OCI-LY3 (cell line): ENCODE measurements around the gene PRTFDC1.

Experiments used
- EZH2phosphoT487 ChIP-seq: fragments of 200-600 bp; shearing (Covaris generic); IDR thresholded peaks from 2 replicates; pipeline ENCODE4 v1.6.1; 2018; ENCODE audit warnings: antibody characterized with exemption, mixed run types, low read depth
- TF ChIP-seq, protein P1 (sequence below): fragments of 200-600, 300-600 bp; sonication (generic); IDR thresholded peaks from 2 replicates; pipeline ENCODE4 v1.5.1; 2014; ENCODE audit warnings: antibody characterized with exemption, low read length, low read depth

DNA sequence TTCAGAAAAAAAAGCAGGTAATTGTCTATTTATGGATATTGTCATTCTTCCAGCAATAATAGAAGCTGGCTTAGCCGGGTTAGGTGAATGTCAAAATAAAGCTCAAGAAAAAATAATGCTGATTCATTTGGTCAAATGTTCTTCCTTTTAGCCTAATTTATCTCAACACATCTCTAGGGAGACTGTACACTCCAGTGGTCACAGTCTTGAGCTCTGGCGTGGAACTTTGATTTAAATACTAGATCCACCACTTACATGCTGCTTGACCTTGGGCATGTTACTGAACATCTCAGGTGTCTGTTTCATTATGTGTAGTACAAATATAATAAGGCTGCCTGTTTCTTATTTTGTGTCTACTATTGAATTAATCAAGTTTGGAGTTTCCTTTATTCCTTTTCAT is 22.0 kb downstream of the PRTFDC1 start:
- no peak for TF ChIP-seq EZH2phosphoT487
- TF ChIP-seq, protein P1, sequence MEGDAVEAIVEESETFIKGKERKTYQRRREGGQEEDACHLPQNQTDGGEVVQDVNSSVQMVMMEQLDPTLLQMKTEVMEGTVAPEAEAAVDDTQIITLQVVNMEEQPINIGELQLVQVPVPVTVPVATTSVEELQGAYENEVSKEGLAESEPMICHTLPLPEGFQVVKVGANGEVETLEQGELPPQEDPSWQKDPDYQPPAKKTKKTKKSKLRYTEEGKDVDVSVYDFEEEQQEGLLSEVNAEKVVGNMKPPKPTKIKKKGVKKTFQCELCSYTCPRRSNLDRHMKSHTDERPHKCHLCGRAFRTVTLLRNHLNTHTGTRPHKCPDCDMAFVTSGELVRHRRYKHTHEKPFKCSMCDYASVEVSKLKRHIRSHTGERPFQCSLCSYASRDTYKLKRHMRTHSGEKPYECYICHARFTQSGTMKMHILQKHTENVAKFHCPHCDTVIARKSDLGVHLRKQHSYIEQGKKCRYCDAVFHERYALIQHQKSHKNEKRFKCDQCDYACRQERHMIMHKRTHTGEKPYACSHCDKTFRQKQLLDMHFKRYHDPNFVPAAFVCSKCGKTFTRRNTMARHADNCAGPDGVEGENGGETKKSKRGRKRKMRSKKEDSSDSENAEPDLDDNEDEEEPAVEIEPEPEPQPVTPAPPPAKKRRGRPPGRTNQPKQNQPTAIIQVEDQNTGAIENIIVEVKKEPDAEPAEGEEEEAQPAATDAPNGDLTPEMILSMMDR = no peak
